ENCODE data around the gene BEND2.

BEND2 gene

GRCh38 chrX:18133605-18134004 is 87.1 kb downstream of the BEND2 start:
- DNase-seq = no peak

GRCh38 chrX:18129690-18130089 is 91.0 kb downstream of the BEND2 start:
- DNase-seq = no peak

- no peak for DNase-seq
Observed at GRCh38 chrX:18126971-18127370, 93.7 kb downstream of the BEND2 start.

- peak; percentile 1 for DNase-seq
Observed at GRCh38 chrX:18119856-18120255, 100.8 kb downstream of the BEND2 start.
